Stimulated activated CD4-positive, alpha-beta T cell treated with anti-CD3 and anti-CD28 coated beads, Interleukin-1b, Interleukin-23, amount 100 ng/mL, for 48 hours (primary cell): ENCODE measurements around the gene EFHC1.

Source experiments
- DNase-seq: peaks from one replicate; pipeline ENCODE4 v3.0.0-alpha.2; 2020

Gene EFHC1

GRCh38 chr6:52522151-52522626 lies 102.0 kb downstream of the EFHC1 start:
- DNase-seq: no peak

GRCh38 chr6:52522655-52523054 lies 102.5 kb downstream of the EFHC1 start:
- no peak for DNase-seq

DNA sequence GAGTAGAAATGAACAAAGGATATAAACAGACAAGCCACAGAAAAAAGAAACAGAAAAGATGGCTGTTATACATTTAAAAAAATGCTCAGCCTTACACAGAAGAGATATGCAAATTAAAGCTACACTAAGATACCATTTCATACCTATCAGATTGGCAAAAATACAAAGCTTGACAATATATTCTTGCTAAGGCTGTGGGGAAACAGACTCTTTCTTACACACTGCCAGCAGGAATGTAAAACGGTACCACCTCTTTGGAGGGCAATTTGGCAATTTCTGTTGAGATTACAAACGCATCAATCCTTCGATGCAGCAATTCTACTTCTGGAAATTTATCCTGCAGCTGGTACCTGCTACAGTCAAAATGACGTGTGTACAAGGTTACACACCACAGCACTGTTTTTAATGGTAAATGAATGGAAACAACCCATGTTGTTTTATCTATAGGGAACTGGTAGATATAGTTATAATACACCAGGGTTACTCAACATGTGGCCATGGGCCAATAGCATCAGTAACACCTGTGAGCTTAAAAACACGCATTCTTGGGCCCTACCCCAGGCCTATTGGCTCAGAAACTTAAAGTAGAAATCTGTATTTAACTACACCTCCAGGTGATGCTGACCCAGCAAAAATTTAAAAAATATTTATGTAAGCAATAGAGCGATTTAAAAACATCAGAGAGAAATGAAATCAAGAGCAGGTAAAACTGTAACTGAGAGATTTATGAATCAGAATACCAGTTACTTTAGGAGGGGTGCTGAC lies 103.4 kb downstream of the EFHC1 start:
- DNase-seq: no peak

- no peak for DNase-seq
Observed at GRCh38 chr6:52524918-52525317, 104.8 kb downstream of the EFHC1 start.

DNA sequence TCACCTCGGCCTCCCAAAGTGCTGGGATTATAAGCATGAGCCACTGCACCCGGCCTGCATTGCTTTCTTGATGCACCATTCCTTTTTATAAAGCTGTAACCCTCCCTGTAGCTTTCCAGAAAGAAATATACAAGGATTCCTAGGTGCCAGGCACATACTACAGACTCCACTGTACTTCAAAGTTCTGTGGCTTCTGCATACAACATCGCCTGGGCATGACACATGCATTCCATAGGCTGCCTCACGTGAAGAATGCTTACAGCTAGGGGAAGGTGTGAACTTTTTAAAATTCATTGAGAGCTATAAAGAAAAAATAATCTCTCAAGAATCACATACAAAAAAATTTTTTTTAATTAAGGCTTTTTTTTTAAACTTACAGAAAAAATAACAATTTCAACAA lies 106.5 kb downstream of the EFHC1 start:
- DNase-seq: no peak

DNA sequence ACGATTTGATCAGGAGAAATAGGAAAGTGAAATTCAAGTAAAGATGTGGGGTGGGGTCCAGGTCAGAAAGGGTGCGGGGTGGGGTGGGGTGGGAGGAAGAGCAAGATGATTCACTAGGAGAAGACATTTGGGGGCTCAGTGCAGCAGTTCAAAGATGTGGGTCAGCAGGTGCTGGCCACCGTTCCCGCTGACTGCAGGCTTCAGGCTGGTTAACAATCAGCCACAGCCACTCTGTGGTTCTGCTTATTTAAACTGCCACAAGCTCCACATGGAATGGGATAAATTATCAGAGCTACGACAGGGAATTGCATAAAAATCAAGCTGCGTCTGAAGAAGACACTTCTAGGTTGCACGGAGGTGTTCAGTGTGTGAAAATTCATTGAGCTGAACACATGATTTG lies 107.3 kb downstream of the EFHC1 start:
- DNase-seq: no peak

- DNase-seq: peak; percentile 8
Observed at GRCh38 chr6:52529311-52529710, 109.2 kb downstream of the EFHC1 start.

- no peak for DNase-seq
Observed at GRCh38 chr6:52530351-52530750, 110.2 kb downstream of the EFHC1 start.

DNA sequence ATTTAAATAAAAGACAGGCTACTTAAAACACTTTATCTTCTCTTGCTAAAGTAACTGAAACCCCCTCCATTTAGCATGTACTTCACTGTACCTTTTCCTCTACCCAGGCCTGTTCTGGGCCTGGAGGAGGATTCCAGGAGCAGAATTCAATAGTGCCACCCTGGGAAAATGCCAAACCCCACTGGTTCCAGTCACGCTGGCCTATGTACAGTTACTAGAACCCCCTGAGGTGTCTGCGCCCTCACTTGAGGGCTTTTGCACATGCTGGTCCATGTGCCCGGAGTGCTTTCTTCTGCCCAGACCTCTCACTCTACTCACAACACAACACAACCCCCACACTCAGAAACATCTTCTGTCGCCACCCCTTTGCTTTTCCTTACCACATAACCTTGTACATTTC lies 111.3 kb downstream of the EFHC1 start:
- no peak for DNase-seq

DNA sequence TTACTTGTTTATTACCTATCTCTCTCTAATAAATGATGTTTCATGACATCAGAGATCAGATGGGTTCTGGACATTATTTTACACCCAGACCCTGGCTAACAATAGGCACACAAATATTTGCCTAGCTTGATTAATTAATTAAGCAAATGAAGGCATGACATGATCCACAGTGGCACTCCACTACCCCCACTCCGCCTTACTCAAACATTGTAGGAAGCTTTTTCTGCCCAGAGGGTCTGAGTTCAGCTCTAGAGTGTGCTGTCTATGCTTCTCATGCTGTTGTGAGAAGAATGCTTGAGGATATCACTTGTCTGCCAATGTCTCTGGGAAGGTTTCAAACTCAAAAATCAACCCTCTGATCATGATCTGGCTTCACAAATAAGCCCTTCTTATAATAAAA lies 111.7 kb downstream of the EFHC1 start:
- no peak for DNase-seq

GRCh38 chr6:52532457-52532856 lies 112.3 kb downstream of the EFHC1 start:
- DNase-seq: no peak

- no peak for DNase-seq
Observed at GRCh38 chr6:52533491-52533890, 113.3 kb downstream of the EFHC1 start.

GRCh38 chr6:52534363-52534762 lies 114.2 kb downstream of the EFHC1 start:
- no peak for DNase-seq

DNA sequence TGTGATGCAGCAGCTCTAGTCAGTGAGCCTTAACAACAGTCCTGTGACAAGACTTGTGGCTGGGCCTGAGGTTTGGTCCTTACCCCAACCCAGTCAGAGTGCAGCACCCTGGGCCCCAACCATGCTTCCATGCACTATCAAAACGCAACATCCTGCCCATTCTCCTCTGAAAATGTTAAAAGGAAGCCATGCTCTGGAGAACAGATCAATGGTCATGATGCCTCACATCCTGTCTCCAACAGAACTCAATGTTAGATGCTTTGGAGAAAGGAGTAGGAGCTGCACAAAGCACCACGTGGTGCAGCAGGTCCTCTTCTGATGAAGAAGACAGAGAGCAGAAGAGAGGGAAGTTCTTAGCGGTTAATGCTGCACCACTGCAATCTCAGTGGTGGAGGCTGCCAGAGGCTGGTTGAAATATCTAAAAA lies 114.8 kb downstream of the EFHC1 start:
- peak; percentile 43 for DNase-seq

DNA sequence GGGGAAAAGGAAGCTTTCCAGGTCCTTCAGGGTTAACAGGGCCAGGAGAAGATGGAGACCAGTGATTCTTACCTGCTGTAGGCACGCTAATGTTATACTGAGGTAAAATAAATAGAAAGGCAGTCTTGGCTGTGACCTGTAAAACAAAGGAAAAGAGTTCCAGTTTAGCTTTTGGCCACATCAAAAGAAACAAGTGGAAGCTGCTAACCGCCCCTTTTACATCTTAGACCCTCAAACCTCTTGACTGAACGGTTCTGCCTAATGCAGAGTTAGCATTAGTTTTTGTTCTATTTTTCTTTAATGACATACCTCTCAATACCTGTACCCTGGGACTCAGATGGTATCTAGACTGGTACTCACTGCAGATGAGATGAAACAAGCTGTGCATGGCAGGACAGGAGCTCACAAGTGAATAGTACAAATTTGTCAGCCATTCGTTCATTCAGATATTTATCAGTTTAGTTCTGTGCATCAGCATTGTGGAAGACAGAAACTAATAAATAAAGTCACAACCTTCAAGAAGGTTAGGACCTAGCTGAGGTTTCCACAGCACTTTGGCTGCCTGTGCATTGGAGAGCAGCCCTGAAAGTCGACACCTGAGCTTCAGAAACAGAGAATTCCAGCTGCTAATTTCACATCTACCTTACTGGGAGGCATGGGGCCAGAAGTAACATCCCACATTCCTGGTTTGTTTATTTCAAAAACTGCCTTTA lies 115.7 kb downstream of the EFHC1 start:
- no peak for DNase-seq

- no peak for DNase-seq
Observed at GRCh38 chr6:52536424-52536916, 116.3 kb downstream of the EFHC1 start.

DNA sequence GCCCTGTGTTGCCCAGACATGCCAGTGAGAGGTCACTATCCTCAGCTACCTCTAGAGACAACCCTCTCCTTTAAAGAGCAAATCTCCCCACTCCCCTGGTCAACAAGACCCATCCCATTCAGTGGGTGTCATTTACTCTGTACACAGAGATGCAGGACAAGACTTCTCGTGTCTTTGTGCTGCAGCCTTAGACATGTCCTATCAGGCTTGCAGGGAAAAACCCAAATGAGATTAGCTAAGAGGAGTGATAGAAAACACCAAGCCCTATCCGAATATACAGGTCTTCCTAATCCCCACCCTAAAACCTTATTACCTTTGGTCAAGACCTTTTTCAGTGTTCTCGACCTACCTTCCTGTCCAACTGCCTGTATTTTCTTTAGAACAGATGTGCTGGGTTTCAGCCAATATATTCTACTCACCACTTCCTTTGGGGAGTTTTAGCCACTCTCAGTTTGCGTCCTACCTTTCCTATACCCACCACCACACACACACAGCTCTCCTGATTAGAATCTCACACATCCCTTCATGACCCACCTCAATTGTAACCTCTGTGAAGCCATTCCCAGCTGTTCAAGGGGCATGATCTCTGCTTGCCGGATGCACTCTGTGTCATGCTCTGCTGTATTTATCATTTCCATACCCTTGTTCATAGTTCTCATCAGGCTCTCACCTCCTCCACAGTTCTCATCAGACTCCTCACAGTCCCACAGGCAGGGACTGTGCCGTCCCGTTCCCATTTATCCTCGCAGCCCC lies 117.0 kb downstream of the EFHC1 start:
- DNase-seq: no peak

GRCh38 chr6:52538252-52538900 lies 118.2 kb downstream of the EFHC1 start:
- DNase-seq: no peak

DNA sequence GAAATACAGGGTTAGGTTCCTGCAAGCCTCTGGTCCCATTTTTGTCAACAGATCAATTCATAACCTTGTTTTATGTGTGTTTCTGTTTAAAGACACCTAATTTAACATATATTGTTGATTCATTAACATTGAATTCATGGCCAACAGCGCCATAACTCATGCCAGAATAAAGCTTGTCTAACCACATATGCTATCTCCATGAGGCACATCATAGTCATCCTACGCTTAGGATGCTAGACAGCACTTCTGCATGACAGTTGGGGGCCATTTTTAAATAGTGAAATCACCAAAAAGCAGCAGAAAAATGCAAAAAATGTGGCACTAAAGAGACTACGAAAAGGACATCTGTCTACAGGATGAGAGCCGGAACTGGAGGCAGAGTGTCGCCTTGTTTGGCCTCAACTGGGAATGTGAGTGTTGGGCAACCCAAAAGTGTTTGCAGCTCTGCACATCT lies 118.8 kb downstream of the EFHC1 start:
- no peak for DNase-seq

DNA sequence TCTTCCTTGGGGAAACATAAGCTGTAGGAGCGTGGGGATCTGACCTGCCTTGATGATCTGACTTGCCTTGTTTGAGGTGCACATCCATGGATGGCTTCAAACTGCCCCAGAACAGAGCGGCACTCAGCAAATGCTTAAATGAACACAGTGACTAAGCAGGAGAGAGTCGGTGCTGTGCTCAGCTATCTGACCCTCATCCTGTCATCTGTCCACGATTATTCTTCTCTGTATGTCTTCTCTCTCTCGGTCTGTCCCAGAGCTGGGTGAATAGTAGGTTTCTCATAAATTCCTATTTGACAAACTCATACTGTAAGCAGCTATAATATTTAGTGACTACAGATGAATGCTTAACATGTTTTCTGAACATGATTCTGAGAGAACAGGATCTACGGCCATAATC lies 119.5 kb downstream of the EFHC1 start:
- DNase-seq: no peak

DNA sequence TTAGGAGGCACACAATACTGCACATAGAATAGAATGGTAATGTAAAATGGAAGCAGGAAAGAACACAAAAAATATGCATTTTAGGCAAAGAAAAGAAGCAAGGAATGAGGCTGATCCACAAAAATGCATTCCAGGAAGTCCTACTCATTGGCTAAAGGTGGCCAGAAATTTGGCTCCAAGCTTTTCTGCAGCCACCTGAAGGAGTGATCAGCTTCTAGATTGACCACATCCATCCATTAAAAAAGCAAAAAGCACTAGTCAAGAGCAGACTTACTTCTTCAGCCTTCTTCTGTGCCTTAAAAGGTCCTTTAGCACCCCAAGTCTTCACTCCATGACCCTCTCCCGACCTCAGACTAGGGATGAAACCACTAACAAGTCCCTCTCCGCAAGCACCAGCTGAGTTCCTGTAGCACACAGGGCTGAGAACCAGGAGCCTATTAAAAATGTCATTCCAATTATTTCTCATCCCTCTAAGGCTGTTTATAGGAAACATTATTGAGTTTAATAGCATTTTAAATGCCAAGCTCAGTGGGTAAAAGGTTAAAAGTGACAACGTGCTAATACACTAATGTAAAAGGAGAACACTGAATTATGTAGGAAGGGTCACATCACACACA lies 120.3 kb downstream of the EFHC1 start:
- DNase-seq: no peak

DNA sequence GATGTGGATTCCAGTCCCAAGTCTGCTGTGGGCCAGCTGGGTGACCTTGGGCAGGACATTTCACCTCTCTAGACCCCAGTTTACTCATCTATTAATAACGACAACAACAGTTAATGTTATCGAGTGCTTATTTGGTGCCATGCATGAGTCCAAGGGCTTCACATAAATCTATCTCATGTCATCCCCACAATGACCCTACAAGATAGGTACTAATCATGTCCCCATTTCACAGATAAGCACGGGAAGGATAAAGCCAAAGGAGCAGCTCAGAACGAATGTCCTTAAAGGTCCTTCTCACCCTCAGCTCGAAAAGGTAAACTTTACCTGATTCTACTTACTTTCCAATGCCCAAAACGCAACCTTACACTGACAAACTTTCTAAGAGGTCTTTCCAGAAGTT lies 121.0 kb downstream of the EFHC1 start:
- no peak for DNase-seq
